HG02798 (cell line): ENCODE measurements around the gene ENTPD8.
"Not testable (repeated sequence)": the region's sequence is repeated elsewhere in the genome, so short reads cannot be mapped to it uniquely, and the experiment has no call there.

Source experiments
- ATAC-seq: cut with Tn5 transposase; IDR thresholded peaks from one replicate; pipeline ENCODE4 v1.9.1; 2021; ENCODE audit warnings: mild to moderate bottlenecking; ENCODE audit not compliant: unreplicated experiment, poor library complexity

ENTPD8 gene

DNA sequence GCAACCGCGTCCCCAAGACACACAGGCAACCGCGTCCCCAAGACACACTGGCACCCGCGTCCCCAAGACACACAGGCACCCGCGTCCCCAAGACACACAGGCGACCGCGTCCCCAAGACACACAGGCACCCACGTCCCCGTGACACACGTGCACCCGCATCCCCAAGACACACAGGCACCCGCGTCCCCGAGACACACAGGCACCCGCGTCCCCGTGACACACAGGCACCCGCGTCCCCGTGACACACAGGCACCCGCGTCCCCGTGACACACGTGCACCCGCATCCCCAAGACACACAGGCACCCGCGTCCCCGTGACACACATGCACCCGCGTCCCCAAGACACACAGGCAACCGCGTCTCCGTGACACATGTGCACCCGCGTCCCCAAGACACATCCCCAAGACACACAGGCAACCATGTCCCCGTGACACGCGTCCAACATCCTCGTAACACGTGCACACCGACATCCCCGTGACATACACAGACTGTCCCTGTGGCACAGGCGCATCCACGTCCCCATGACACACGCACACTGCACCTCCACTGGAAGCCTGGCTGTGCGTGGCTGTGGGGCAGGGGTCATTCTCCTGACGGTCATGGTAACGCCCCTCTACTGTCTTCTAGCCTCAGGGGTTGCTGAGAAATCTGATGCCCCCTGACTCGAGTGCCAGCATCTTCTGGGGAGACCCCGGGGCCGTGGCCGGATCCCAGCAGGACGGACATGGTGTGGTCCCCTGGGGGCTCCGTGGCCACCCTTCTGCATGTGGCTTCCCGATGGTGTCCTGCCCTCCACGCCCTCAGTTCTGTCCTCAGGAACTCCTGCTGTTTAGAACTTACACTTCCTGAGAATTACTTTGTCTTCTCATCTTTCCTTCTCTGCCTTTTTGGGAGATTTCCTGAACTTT is 42.3 kb downstream of the ENTPD8 start:
- ATAC-seq: no peak

DNA sequence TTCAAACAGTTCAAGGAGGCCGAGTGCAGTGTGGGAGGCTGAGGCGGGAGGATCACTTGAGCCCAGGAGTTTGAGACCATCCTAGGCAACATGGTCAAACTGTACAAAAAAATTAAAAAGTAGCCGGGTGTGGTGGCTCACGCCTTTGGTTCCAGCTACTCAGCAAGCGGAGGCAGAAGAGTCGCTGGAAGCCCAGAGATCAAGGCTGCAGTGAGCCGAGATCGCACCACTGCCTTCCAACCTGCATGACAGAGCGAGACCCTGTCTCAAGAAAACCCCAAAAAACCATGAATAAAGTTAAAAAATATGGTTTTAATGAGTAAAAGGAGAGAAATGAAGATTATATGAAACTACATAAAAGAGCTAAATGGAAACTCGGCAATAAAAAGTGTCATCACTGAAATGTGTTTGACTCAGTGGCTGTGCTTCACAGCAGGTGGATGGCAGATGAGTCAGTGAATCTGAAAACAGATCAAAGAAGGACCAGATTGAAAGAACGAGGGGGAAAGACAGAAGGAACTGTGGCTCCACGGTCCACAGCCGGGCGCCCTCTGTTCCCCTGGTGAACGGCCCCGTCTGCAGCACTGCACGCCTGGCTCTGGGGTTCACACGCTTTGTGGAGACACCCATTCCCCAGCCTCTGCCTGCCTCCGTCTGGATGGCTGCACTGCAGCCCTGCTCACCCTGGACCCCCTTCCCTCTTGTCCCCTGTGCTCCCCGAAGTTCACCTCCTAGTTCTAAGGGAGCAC is 43.3 kb downstream of the ENTPD8 start:
- ATAC-seq: no peak

- no peak for ATAC-seq
Observed at GRCh38 chr9:137396634-137397367, 44.4 kb downstream of the ENTPD8 start.

GRCh38 chr9:137396227-137396626 is 44.9 kb downstream of the ENTPD8 start:
- no peak for ATAC-seq

DNA sequence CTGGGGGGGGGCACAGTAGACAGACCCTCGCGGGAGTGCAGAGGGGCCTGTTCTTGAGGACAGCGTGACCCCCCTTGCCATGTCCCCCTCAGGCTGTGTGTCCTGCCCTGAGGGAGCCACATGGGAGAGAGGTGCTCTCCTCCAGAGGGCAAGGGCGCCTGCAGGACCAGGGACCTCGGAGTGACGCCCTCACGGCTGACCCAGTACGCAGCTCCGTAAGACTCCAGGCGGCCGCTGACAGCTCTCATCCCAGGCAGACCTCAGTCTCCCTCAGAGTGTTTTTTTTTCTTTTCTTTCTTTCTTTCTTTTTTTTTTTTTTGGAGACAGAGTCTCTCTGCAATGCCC is 45.5 kb downstream of the ENTPD8 start:
- ATAC-seq: no peak

- ATAC-seq: no peak
Observed at GRCh38 chr9:137394866-137395665, 46.1 kb downstream of the ENTPD8 start.

GRCh38 chr9:137393176-137394150 is 47.7 kb downstream of the ENTPD8 start:
- no peak for ATAC-seq

- ATAC-seq: no peak
Observed at GRCh38 chr9:137392232-137393007, 48.7 kb downstream of the ENTPD8 start.

DNA sequence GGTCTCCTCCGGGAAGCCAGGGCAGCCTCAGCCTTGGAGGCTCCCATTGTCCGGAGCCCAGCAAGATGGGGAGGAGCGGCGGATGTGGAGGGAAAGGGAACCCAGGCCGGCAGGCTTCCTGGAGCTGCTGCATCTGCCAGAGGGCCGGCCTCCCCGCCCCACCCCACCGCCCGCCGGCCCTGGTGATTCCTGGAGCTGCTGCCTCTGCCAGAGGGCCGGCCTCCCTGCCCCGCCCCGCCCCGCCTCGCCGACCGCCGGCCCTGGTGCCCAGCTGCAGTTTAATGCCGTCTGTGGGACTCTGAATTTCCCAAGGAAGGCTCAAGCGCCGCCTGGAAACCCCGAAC is 49.8 kb downstream of the ENTPD8 start:
- no peak for ATAC-seq

DNA sequence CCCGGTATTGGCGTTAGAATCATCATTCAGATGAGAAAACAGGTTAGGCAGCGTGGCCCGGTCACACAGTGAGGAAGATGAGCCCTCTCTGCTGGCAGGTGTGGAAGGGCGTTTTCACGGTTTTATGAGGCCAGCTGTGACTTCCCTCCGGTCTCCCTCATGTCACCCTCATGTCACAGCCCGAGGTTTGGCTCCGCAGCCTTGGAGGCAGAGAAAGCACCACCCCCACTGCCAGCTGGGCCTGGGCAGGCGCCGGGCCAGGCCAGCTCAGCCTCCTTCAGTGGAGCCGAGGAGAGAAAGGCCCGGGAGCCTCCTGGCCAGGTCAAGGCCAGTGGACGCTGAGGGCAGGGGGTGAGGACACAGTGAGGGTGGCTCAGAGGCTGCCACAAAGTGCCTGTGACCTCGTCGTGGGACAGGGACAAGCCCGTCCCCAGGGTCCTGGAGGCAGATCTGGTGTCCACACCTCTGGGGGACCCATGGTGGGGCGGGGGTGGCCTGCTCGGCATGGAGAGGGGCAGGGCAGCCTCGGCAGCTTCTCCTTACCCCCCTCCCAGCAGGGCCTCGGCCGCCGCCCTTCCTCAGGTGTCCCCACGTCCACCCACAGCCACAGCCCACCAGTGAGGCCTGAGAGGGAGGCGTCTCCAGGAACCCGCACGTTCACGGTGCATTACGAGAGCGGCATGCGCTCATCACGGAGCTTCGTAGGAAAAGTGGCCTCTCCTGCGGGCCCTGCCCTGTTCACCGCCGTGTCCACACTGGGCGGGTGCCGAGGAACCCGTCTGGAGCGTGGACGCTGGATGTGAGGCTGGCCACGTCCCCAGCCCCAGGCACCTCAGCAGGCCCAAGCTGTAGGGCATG is 50.4 kb downstream of the ENTPD8 start:
- no peak for ATAC-seq

DNA sequence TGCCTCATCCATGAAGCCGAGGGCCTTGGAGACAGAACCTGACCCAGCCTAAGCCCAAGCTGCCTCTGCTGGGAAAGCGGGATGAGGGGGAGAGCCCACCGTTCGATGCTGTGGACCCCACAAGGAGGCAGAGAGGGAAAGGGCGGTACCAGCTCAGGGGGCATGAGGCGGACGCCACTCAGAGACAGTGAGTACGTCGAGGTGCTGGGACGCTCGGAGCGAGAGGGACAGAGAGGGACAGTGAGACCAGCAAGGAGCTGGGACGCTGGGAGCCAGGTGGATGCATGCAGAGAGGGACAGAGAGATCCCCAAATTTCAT is 51.8 kb downstream of the ENTPD8 start:
- no peak for ATAC-seq

- no peak for ATAC-seq
Observed at GRCh38 chr9:137388589-137389427, 52.3 kb downstream of the ENTPD8 start.

DNA sequence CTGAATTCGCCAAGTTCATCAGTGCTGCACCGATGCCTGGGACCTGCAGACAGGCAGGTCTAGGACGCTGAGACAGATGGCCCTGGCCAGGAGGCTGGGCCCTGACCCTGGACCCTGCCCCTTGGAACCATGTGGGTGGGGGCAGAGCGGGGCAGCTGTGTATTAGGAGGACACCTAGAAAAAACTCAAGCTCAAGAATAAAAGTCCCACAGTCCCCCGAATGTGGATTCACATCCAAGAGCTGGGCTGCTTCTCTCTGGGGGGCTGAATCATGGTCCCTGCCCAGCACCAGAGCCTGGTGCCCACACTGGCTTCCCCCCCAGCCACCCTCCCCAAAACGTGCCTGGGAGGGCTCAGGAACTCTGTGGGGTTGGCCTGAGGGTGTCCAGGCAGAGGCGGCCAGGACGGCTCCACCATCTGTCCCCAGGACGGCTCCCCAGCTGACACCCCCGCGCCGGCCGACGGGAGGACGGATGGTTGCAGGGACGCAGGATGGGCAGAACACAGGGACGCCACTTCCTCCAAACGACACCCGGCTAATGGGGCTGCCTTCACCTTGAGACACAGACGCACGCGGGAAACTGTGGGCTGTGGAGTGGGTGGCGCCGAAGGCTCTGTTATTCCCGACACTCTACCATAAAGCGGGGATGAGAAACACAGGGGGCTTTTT is 53.1 kb downstream of the ENTPD8 start:
- ATAC-seq: no peak

GRCh38 chr9:137387114-137387890 is 53.9 kb downstream of the ENTPD8 start:
- no peak for ATAC-seq

DNA sequence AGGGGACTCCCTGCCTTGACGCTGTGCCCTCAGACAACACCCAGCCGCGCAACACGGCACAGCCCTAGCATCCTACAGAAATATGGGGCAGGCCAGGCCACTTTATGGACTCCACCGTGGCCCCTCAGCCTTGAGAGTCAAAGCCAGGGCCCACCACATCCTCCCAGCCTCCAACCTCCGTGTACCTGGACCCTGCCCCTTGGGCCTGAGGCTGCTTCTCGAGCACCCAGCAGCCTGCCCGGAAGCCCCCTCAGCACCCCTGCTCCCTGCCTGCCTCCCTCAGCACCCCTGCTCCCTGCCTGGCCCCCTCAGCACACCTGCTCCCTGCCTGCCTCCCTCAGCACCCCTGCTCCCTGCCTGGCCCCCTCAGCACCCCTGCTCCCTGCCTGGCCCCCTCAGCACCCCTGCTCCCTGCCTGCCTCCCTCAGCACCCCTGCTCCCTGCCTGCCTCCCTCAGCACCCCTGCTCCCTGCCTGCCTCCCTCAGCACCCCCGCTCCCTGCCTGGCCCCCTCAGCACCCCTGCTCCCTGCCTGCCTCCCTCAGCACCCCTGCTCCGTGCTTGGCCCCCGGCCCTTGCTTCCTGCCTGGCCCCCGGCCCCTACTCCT is 54.5 kb downstream of the ENTPD8 start:
- not testable (repeated sequence) for ATAC-seq
